HG03066 (cell line): Measurements from ENCODE around the gene RAB26.
"Not testable (repeated sequence)": the region's sequence is repeated elsewhere in the genome, so short reads cannot be mapped to it uniquely, and the experiment has no call there.

Experiments
- ATAC-seq: cut with Tn5 transposase; IDR thresholded peaks from one replicate; pipeline ENCODE4 v1.9.1; 2021; ENCODE audit warnings: low read depth; ENCODE audit not compliant: unreplicated experiment

RAB26 gene

GRCh38 chr16:2194166-2194834 is 45.9 kb downstream of the RAB26 start:
- no peak for ATAC-seq

- ATAC-seq, result no peak
Measured at GRCh38 chr16:2194852-2195321, 46.5 kb downstream of the RAB26 start.

GRCh38 chr16:2195322-2196161 is 47.1 kb downstream of the RAB26 start:
- no peak for ATAC-seq

- no peak for ATAC-seq
Measured at GRCh38 chr16:2196162-2196980, 47.9 kb downstream of the RAB26 start, which contains the start of gene CASKIN1. Gene CASKIN1, minus strand, starts transcription at chr16:2196605. Its CDS starts 173 bp downstream, at chr16:2196432.

GRCh38 chr16:2196981-2197511 is 48.6 kb downstream of the RAB26 start:
- ATAC-seq, result no peak

GRCh38 chr16:2197765-2198164 is 49.3 kb downstream of the RAB26 start:
- no peak for ATAC-seq

- ATAC-seq, result no peak
Measured at GRCh38 chr16:2198283-2198682, 49.9 kb downstream of the RAB26 start.

- no peak for ATAC-seq
Measured at GRCh38 chr16:2199095-2199494, 50.7 kb downstream of the RAB26 start.

- ATAC-seq, result no peak
Measured at GRCh38 chr16:2199621-2200139, 51.3 kb downstream of the RAB26 start.

GRCh38 chr16:2200313-2200712 is 51.9 kb downstream of the RAB26 start:
- ATAC-seq, result no peak

GRCh38 chr16:2203119-2203688 is 54.8 kb downstream of the RAB26 start:
- not testable (repeated sequence) for ATAC-seq
